GM23338 (cell line): Measurements from ENCODE around the gene NRP1.

ENCODE experiments used
- CREB1 ChIP-seq: fragments of 250-450 bp; sonication (Bioruptor Pico); IDR thresholded peaks from 2 replicates; pipeline ENCODE4 v1.5.0; 2020; ENCODE audit warnings: low read depth, mild to moderate bottlenecking, moderate library complexity
- EZH2 ChIP-seq: fragments of 200-600 bp; sonication (generic); IDR thresholded peaks from one replicate; pipeline ENCODE4 v1.8.0; 2017; ENCODE audit warnings: antibody characterized with exemption, mild to moderate bottlenecking, low read depth; ENCODE audit not compliant: unreplicated experiment
- EZH2phosphoT487 ChIP-seq: fragments of 200-600 bp; sonication (generic); IDR thresholded peaks from one replicate; pipeline ENCODE4 v1.8.1; 2018; ENCODE audit warnings: antibody characterized with exemption; ENCODE audit not compliant: unreplicated experiment
- JUNB ChIP-seq: IDR thresholded peaks from one replicate; pipeline ENCODE4 v1.6.1; 2016; ENCODE audit warnings: antibody characterized with exemption; ENCODE audit not compliant: unreplicated experiment
- POLR2AphosphoS5 ChIP-seq: IDR thresholded peaks from 2 replicates; pipeline ENCODE4 v1.6.1; 2016; ENCODE audit warnings: antibody characterized with exemption, low read depth
- STAT1 ChIP-seq: IDR thresholded peaks from one replicate; pipeline ENCODE4 v1.6.1; 2016; ENCODE audit warnings: antibody characterized with exemption; ENCODE audit not compliant: unreplicated experiment
- ZNF331 ChIP-seq: fragments of 250-450 bp; sonication (Bioruptor Pico); IDR thresholded peaks from 2 replicates; pipeline ENCODE4 v1.5.0; 2020; ENCODE audit warnings: low read depth, mild to moderate bottlenecking, moderate library complexity
- TF ChIP-seq, protein P1 (sequence below), 2 experiments: fragments of 200-600 bp in 1 of 2; sonication (generic) in 1 of 2; conservative IDR thresholded peaks; 2 replicates each; pipeline versions ENCODE4 v1.5.1 to v1.6.1; 2016 to 2017; ENCODE audit warnings: antibody characterized with exemption in 2 of 2, low read depth in 2 of 2, mild to moderate bottlenecking in 2 of 2, moderate library complexity in 1 of 2
- TF ChIP-seq, protein P2 (sequence below): IDR thresholded peaks from one replicate; pipeline ENCODE4 v1.6.1; 2018; ENCODE audit warnings: antibody characterized with exemption; ENCODE audit not compliant: unreplicated experiment
- TF ChIP-seq, protein P3 (sequence below): IDR thresholded peaks from 2 replicates; pipeline ENCODE4 v1.6.1; 2016; ENCODE audit warnings: antibody characterized with exemption
- TF ChIP-seq, protein P4 (sequence below): fragments of 250-450 bp; sonication (Bioruptor Pico); IDR thresholded peaks from 2 replicates; pipeline ENCODE4 v1.5.0; 2020; ENCODE audit warnings: mild to moderate bottlenecking, moderate library complexity

DNA sequence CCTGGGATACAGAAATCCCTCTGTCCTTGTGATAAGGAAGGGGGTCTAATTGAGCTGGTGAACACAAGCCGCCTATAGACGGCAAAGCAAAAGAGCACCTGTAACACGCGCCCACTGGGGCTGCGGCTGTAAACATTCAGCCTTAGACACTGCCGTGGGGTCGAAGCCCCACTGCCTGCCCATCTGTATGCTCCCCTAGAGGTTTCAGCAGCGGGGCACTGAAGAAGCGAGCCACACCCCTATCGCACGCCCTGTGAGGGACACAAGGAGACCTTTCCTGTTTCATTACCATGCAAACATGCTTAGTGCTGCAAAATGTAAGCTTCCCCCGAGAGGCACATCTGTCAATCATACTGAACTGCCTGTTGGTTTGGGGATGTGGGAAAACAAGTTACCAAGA, 82.1 kb downstream of the NRP1 start:
- TF ChIP-seq, protein P1, sequence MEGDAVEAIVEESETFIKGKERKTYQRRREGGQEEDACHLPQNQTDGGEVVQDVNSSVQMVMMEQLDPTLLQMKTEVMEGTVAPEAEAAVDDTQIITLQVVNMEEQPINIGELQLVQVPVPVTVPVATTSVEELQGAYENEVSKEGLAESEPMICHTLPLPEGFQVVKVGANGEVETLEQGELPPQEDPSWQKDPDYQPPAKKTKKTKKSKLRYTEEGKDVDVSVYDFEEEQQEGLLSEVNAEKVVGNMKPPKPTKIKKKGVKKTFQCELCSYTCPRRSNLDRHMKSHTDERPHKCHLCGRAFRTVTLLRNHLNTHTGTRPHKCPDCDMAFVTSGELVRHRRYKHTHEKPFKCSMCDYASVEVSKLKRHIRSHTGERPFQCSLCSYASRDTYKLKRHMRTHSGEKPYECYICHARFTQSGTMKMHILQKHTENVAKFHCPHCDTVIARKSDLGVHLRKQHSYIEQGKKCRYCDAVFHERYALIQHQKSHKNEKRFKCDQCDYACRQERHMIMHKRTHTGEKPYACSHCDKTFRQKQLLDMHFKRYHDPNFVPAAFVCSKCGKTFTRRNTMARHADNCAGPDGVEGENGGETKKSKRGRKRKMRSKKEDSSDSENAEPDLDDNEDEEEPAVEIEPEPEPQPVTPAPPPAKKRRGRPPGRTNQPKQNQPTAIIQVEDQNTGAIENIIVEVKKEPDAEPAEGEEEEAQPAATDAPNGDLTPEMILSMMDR (conservative IDR thresholded peaks at IDR 0.05; ENCODE audit: low read depth in 2 of 2) = no peak
- TF ChIP-seq EZH2phosphoT487 (no peak), POLR2AphosphoS5 (no peak), CREB1 (CRISPR knock-in tag) (no peak), JUNB (no peak), EZH2 (no peak), ZNF331 (no peak), STAT1 (no peak)
- TF ChIP-seq, protein P2, sequence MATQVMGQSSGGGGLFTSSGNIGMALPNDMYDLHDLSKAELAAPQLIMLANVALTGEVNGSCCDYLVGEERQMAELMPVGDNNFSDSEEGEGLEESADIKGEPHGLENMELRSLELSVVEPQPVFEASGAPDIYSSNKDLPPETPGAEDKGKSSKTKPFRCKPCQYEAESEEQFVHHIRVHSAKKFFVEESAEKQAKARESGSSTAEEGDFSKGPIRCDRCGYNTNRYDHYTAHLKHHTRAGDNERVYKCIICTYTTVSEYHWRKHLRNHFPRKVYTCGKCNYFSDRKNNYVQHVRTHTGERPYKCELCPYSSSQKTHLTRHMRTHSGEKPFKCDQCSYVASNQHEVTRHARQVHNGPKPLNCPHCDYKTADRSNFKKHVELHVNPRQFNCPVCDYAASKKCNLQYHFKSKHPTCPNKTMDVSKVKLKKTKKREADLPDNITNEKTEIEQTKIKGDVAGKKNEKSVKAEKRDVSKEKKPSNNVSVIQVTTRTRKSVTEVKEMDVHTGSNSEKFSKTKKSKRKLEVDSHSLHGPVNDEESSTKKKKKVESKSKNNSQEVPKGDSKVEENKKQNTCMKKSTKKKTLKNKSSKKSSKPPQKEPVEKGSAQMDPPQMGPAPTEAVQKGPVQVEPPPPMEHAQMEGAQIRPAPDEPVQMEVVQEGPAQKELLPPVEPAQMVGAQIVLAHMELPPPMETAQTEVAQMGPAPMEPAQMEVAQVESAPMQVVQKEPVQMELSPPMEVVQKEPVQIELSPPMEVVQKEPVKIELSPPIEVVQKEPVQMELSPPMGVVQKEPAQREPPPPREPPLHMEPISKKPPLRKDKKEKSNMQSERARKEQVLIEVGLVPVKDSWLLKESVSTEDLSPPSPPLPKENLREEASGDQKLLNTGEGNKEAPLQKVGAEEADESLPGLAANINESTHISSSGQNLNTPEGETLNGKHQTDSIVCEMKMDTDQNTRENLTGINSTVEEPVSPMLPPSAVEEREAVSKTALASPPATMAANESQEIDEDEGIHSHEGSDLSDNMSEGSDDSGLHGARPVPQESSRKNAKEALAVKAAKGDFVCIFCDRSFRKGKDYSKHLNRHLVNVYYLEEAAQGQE = no peak
- TF ChIP-seq, protein P3, sequence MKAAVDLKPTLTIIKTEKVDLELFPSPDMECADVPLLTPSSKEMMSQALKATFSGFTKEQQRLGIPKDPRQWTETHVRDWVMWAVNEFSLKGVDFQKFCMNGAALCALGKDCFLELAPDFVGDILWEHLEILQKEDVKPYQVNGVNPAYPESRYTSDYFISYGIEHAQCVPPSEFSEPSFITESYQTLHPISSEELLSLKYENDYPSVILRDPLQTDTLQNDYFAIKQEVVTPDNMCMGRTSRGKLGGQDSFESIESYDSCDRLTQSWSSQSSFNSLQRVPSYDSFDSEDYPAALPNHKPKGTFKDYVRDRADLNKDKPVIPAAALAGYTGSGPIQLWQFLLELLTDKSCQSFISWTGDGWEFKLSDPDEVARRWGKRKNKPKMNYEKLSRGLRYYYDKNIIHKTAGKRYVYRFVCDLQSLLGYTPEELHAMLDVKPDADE = no peak
- TF ChIP-seq, protein P4, sequence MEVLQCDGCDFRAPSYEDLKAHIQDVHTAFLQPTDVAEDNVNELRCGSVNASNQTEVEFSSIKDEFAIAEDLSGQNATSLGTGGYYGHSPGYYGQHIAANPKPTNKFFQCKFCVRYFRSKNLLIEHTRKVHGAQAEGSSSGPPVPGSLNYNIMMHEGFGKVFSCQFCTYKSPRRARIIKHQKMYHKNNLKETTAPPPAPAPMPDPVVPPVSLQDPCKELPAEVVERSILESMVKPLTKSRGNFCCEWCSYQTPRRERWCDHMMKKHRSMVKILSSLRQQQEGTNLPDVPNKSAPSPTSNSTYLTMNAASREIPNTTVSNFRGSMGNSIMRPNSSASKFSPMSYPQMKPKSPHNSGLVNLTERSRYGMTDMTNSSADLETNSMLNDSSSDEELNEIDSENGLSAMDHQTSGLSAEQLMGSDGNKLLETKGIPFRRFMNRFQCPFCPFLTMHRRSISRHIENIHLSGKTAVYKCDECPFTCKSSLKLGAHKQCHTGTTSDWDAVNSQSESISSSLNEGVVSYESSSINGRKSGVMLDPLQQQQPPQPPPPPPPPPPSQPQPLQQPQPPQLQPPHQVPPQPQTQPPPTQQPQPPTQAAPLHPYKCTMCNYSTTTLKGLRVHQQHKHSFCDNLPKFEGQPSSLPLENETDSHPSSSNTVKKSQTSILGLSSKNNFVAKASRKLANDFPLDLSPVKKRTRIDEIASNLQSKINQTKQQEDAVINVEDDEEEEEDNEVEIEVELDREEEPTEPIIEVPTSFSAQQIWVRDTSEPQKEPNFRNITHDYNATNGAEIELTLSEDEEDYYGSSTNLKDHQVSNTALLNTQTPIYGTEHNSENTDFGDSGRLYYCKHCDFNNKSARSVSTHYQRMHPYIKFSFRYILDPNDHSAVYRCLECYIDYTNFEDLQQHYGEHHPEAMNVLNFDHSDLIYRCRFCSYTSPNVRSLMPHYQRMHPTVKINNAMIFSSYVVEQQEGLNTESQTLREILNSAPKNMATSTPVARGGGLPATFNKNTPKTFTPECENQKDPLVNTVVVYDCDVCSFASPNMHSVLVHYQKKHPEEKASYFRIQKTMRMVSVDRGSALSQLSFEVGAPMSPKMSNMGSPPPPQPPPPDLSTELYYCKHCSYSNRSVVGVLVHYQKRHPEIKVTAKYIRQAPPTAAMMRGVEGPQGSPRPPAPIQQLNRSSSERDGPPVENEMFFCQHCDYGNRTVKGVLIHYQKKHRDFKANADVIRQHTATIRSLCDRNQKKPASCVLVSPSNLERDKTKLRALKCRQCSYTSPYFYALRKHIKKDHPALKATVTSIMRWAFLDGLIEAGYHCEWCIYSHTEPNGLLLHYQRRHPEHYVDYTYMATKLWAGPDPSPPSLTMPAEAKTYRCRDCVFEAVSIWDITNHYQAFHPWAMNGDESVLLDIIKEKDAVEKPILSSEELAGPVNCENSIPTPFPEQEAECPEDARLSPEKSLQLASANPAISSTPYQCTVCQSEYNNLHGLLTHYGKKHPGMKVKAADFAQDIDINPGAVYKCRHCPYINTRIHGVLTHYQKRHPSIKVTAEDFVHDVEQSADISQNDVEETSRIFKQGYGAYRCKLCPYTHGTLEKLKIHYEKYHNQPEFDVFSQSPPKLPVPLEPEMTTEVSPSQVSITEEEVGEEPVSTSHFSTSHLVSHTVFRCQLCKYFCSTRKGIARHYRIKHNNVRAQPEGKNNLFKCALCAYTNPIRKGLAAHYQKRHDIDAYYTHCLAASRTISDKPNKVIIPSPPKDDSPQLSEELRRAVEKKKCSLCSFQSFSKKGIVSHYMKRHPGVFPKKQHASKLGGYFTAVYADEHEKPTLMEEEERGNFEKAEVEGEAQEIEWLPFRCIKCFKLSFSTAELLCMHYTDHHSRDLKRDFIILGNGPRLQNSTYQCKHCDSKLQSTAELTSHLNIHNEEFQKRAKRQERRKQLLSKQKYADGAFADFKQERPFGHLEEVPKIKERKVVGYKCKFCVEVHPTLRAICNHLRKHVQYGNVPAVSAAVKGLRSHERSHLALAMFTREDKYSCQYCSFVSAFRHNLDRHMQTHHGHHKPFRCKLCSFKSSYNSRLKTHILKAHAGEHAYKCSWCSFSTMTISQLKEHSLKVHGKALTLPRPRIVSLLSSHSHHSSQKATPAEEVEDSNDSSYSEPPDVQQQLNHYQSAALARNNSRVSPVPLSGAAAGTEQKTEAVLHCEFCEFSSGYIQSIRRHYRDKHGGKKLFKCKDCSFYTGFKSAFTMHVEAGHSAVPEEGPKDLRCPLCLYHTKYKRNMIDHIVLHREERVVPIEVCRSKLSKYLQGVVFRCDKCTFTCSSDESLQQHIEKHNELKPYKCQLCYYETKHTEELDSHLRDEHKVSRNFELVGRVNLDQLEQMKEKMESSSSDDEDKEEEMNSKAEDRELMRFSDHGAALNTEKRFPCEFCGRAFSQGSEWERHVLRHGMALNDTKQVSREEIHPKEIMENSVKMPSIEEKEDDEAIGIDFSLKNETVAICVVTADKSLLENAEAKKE (CRISPR knock-in tag) = no peak
